ENCODE data around the gene RASSF5. TPM values are rescaled to one million over a fixed set of nuclear protein-coding genes. Genes with fewer than 3 reads are reported as not detected.

The RASSF5 gene
- total and polyA plus RNA-seq, 10 of the 15 experiments (the other 5 are each of a cell fraction or from before 2014, with no cell fraction given): 14.0 to 89.6 (median 68.9) TPM

- TF ChIP-seq SRF (IDR thresholded peaks at IDR 0.05; ENCODE audit: low read depth in 2 of 2, low read length in 2 of 2) (peak in 1 of 2 experiments; percentile 19; a peak in 1 of 4 replicates), MYC (IDR thresholded peaks at IDR 0.05; ENCODE audit: insufficient read depth, insufficient read length, insufficient replicate concordance, low read length, severe bottlenecking) (no peak), EED (IDR thresholded peaks at IDR 0.05; ENCODE audit: low read depth) (no peak), SMAD1 (IDR thresholded peaks at IDR 0.05; ENCODE audit: low read depth, partially characterized antibody) (no peak), STAT3 (IDR thresholded peaks at IDR 0.05; ENCODE audit: low read depth, low read length) (no peak), TBL1XR1 (IDR thresholded peaks at IDR 0.05; ENCODE audit: low read depth, low read length) (no peak), PAX5 (IDR thresholded peaks at IDR 0.05; ENCODE audit: borderline replicate concordance, low read depth, low read length) (0 out of 2 replicates have a peak, but pooled peaks have one; percentile 16), EGR1 (IDR thresholded peaks at IDR 0.05; ENCODE audit: borderline replicate concordance in 1 of 2, low read depth in 2 of 2, low read length in 2 of 2) (no peak), YY1 (IDR thresholded peaks at IDR 0.05; ENCODE audit: low read depth, low read length) (peak; percentile 77), ZNF384 (IDR thresholded peaks at IDR 0.05; ENCODE audit: borderline replicate concordance, low read depth, low read length) (peak; percentile 77), RB1 (IDR thresholded peaks at IDR 0.05; ENCODE audit: borderline replicate concordance) (peak; percentile 59; the same call in 1 of the 2 replicates), RAD21 (IDR thresholded peaks at IDR 0.05; ENCODE audit: insufficient read depth, low read depth, low read length) (peak; percentile 98)
- TF ChIP-seq, protein P1, sequence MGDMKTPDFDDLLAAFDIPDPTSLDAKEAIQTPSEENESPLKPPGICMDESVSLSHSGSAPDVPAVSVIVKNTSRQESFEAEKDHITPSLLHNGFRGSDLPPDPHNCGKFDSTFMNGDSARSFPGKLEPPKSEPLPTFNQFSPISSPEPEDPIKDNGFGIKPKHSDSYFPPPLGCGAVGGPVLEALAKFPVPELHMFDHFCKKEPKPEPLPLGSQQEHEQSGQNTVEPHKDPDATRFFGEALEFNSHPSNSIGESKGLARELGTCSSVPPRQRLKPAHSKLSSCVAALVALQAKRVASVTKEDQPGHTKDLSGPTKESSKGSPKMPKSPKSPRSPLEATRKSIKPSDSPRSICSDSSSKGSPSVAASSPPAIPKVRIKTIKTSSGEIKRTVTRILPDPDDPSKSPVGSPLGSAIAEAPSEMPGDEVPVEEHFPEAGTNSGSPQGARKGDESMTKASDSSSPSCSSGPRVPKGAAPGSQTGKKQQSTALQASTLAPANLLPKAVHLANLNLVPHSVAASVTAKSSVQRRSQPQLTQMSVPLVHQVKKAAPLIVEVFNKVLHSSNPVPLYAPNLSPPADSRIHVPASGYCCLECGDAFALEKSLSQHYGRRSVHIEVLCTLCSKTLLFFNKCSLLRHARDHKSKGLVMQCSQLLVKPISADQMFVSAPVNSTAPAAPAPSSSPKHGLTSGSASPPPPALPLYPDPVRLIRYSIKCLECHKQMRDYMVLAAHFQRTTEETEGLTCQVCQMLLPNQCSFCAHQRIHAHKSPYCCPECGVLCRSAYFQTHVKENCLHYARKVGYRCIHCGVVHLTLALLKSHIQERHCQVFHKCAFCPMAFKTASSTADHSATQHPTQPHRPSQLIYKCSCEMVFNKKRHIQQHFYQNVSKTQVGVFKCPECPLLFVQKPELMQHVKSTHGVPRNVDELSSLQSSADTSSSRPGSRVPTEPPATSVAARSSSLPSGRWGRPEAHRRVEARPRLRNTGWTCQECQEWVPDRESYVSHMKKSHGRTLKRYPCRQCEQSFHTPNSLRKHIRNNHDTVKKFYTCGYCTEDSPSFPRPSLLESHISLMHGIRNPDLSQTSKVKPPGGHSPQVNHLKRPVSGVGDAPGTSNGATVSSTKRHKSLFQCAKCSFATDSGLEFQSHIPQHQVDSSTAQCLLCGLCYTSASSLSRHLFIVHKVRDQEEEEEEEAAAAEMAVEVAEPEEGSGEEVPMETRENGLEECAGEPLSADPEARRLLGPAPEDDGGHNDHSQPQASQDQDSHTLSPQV (IDR thresholded peaks at IDR 0.05): no peak
- TF ChIP-seq, protein P2, sequence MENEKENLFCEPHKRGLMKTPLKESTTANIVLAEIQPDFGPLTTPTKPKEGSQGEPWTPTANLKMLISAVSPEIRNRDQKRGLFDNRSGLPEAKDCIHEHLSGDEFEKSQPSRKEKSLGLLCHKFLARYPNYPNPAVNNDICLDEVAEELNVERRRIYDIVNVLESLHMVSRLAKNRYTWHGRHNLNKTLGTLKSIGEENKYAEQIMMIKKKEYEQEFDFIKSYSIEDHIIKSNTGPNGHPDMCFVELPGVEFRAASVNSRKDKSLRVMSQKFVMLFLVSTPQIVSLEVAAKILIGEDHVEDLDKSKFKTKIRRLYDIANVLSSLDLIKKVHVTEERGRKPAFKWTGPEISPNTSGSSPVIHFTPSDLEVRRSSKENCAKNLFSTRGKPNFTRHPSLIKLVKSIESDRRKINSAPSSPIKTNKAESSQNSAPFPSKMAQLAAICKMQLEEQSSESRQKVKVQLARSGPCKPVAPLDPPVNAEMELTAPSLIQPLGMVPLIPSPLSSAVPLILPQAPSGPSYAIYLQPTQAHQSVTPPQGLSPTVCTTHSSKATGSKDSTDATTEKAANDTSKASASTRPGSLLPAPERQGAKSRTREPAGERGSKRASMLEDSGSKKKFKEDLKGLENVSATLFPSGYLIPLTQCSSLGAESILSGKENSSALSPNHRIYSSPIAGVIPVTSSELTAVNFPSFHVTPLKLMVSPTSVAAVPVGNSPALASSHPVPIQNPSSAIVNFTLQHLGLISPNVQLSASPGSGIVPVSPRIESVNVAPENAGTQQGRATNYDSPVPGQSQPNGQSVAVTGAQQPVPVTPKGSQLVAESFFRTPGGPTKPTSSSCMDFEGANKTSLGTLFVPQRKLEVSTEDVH (IDR thresholded peaks at IDR 0.05; ENCODE audit: low read depth, partially characterized antibody): no peak
- TF ChIP-seq, protein P3, sequence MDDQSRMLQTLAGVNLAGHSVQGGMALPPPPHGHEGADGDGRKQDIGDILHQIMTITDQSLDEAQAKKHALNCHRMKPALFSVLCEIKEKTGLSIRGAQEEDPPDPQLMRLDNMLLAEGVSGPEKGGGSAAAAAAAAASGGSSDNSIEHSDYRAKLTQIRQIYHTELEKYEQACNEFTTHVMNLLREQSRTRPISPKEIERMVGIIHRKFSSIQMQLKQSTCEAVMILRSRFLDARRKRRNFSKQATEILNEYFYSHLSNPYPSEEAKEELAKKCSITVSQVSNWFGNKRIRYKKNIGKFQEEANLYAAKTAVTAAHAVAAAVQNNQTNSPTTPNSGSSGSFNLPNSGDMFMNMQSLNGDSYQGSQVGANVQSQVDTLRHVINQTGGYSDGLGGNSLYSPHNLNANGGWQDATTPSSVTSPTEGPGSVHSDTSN (IDR thresholded peaks at IDR 0.05; ENCODE audit: insufficient replicate concordance, low read depth, low read length): no peak
- TF ChIP-seq, protein P4, sequence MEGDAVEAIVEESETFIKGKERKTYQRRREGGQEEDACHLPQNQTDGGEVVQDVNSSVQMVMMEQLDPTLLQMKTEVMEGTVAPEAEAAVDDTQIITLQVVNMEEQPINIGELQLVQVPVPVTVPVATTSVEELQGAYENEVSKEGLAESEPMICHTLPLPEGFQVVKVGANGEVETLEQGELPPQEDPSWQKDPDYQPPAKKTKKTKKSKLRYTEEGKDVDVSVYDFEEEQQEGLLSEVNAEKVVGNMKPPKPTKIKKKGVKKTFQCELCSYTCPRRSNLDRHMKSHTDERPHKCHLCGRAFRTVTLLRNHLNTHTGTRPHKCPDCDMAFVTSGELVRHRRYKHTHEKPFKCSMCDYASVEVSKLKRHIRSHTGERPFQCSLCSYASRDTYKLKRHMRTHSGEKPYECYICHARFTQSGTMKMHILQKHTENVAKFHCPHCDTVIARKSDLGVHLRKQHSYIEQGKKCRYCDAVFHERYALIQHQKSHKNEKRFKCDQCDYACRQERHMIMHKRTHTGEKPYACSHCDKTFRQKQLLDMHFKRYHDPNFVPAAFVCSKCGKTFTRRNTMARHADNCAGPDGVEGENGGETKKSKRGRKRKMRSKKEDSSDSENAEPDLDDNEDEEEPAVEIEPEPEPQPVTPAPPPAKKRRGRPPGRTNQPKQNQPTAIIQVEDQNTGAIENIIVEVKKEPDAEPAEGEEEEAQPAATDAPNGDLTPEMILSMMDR (IDR thresholded peaks at IDR 0.05 in 2 of 3, conservative IDR thresholded peaks at IDR 0.05 in 1 of 3; ENCODE audit: control insufficient read depth in 2 of 3, extremely low read depth in 1 of 3, insufficient read depth in 1 of 3, low read depth in 3 of 3, low read length in 3 of 3): peak; percentile 86 to 91 (median 88)
- TF ChIP-seq, protein P5, sequence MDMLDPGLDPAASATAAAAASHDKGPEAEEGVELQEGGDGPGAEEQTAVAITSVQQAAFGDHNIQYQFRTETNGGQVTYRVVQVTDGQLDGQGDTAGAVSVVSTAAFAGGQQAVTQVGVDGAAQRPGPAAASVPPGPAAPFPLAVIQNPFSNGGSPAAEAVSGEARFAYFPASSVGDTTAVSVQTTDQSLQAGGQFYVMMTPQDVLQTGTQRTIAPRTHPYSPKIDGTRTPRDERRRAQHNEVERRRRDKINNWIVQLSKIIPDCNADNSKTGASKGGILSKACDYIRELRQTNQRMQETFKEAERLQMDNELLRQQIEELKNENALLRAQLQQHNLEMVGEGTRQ (IDR thresholded peaks at IDR 0.05; ENCODE audit: borderline replicate concordance, low read depth, low read length): no peak; the same call in 1 of the 2 replicates
Measured at GRCh38 chr1:206544562-206545257, 37.4 kb downstream of the RASSF5 start (continued).
